ENCODE measurements around the gene LACTBL1.

LACTBL1 gene

GRCh38 chr1:22908880-22909426 is 63.7 kb downstream of the LACTBL1 start:
- DNase-seq: no peak

- no peak for DNase-seq
Measured at GRCh38 chr1:22907528-22907927, 65.1 kb downstream of the LACTBL1 start.

GRCh38 chr1:22906968-22907367 is 65.7 kb downstream of the LACTBL1 start:
- DNase-seq: no peak

- no peak for DNase-seq
Measured at GRCh38 chr1:22903113-22903512, 69.6 kb downstream of the LACTBL1 start.

Data from NCI-H526 (cell line).